ENCODE data around the gene CHAT.

The CHAT gene

GRCh38 chr10:49613882-49614241 lies at the start of gene CHAT:
CHAT (plus strand) TSS chr10:49614037; CDS start chr10:49614190, 153 bp downstream.
- no peak for DNase-seq (ENCODE audit: low read depth in 3 of 3)

DNA sequence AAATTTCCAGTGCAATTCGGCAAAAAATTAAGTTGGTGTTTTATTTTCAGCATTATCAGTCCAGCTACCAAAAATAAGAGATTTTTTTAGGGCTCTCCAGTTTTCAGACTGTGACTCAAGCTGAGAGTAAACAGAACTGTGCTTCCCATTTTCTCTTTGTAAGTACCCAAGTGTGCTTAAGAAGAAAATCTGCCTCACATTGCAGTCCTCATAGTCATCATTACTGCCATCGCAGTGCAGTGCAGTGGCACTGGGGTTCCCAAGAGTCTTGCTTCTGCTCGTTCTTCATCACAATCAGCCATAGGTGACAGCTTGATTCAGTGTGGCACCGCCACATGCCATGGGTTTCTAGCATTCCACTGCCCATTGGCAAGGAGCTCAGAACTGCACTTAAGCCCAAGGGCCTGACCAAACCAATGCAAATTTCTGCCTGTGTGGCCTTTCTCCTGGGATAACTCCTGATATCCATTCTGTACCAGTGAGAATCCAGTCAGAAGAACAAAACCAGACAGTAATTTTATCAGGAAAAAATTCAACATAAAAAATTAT lies 49.3 kb upstream of the CHAT start:
- DNase-seq (ENCODE audit: low read depth in 3 of 3), result no peak

DNA sequence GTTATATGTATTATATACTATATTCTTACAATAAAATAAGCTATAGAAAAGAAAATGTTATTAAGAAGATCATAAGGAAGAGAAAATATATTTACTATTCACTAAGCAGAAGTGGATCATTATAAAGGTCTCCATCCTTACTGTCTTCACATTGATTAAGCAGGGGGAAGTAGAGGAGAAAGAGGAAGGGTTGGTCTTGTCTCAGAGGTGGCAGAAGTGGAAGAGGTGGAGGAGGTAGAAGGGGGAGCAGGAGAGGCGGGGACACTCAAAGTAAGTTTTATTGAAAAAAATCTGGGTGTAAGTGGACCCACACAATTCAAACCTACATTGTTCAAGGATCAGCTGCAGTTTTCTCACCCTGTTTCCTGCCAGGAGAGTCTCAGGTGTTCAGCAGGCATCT lies 46.0 kb upstream of the CHAT start:
- no peak for DNase-seq (ENCODE audit: low read depth in 3 of 3)

DNA sequence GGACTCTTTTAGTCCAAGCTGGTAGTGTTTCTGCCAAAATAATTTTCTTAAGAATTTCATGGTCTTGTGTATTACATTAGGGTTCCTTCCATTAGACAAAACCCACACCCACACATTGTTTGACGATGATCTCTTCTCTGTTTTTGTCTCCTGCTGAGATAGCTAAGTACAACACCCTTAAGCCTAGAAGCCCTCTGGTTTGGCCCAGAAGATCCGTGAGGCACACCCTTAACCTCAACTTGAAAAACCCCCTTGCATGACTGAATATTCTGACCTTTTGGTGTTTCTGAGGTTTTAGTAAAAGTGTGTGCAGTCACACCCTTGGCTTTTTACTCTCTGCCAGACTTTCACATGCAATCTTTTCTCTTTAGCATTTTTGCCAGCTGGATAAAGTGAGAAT lies 45.6 kb upstream of the CHAT start:
- DNase-seq (ENCODE audit: low read depth in 3 of 3), result no peak

DNA sequence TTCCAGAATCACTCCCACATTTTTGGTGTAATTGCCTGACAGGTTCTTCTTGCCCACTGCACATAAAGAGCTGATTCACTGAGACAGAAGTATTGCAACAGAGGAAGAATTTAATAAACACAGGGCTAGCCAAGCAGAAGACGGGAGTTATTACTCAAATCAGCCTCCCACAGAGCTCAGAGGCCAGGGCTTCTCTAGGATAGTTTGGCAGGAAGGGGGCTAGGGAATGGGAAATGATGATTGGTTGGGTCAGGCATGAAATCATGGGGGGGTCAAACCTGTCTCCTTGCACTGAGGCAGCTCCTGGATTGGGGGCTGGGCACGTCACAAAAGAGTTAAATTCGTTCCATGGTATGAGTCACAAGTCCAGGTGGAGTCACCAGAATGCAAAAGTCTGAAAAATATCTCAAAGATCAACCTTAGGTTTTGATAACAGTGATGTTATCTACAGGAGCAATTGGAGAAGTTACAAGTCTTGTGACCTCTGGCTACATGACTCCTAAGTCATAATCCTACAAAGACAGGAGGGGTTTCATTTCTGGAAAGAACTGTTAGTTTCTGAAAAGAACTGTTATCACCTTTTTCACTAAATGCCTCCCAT lies 44.7 kb upstream of the CHAT start:
- no peak for DNase-seq (ENCODE audit: low read depth in 3 of 3)

GRCh38 chr10:49571388-49571787 lies 42.4 kb upstream of the CHAT start:
- DNase-seq (ENCODE audit: low read depth in 3 of 3), result no peak

- DNase-seq (ENCODE audit: low read depth in 3 of 3), result no peak
Observed at GRCh38 chr10:49572594-49573114, 41.2 kb upstream of the CHAT start.

- DNase-seq (ENCODE audit: low read depth in 3 of 3), result no peak
Observed at GRCh38 chr10:49575489-49576072, 38.3 kb upstream of the CHAT start.

GRCh38 chr10:49577182-49577925 lies 36.5 kb upstream of the CHAT start:
- no peak for DNase-seq (ENCODE audit: low read depth in 3 of 3)

GRCh38 chr10:49578392-49578791 lies 35.4 kb upstream of the CHAT start:
- DNase-seq (ENCODE audit: low read depth in 3 of 3), result no peak

- DNase-seq (ENCODE audit: low read depth in 3 of 3), result no peak
Observed at GRCh38 chr10:49579621-49580020, 34.2 kb upstream of the CHAT start.

DNA sequence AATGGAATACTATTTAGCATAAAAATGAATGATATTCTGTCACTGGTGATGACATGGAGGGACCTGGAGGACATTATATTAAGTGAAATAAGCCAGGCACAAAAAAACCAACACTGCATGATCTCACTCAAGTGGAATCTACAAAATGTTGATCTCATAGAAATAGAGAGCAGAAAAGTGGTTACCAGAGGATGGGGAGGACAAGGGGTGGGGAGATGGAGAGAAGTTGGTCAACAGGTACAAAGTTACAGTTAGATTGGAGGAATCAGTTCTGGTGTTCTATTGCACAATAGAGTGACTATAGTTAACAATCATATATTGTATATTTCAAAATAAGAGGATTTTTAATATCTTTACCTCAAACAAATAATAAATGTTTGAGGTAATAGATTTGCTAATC lies 28.4 kb upstream of the CHAT start:
- DNase-seq (ENCODE audit: low read depth in 3 of 3), result no peak

- no peak for DNase-seq (ENCODE audit: low read depth in 3 of 3)
Observed at GRCh38 chr10:49587981-49588380, 25.9 kb upstream of the CHAT start.

DNA sequence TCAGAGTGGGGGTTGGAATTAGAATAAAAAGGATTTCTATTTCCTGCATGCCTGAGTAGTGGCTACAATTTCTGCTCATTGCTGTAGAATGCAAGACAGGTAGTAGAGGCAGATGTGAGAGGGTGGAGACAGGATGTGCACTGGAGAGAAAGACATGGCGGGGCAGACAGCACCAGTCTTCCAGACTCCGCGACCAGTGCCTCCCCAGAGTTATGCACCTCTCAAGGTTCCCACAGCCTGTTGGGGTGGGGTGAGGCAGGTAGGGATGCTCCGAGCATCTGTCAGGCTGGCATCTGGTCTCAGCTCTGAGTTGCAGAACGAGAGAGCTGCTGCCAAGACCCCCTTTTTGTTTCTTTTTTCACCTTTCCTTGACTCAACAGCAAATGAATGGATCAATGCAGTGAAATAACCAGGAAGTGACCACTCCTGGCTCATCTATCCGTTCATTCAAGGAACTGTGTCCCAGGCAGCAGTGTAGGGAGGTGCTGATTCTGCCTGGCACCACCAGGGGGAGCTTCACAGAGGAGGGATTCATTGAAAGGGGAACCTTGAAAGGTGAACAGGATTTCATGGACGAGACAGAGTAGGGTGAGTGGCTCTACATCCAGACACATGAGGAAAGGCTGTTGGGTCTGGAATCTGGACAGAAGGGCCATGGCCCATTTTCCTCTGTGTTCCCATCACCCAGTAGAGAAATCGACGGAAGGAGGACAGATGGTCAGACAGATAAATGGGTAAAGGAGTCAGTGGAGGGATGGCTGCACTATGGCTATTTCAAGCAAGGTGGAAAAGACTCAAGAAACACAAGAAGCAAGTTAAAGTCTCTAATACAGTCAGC lies 20.9 kb upstream of the CHAT start:
- DNase-seq (ENCODE audit: low read depth in 3 of 3), result peak; percentile 21 to 54 (median 27)

GRCh38 chr10:49593564-49593875 lies 20.3 kb upstream of the CHAT start:
- no peak for DNase-seq (ENCODE audit: low read depth in 3 of 3)

DNA sequence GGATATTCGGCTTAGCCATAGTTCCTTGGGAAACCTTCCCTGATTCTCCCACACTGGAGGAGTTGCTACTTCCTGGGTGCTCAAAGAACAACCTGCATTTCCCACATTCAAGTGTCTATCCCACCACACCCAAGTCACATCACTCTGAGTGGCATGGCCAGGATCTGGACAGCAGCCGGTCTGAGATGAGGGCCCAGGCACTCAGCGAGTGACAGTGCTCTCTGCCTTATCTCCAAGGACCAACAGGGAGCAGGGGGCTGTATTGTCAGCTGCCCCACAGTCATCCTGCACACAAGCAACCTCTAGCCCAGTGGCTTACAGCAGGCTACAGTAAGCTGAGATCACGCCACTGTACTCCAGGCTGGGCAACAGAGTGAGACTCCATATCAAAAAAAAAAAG lies 19.8 kb upstream of the CHAT start:
- no peak for DNase-seq (ENCODE audit: low read depth in 3 of 3)

DNA sequence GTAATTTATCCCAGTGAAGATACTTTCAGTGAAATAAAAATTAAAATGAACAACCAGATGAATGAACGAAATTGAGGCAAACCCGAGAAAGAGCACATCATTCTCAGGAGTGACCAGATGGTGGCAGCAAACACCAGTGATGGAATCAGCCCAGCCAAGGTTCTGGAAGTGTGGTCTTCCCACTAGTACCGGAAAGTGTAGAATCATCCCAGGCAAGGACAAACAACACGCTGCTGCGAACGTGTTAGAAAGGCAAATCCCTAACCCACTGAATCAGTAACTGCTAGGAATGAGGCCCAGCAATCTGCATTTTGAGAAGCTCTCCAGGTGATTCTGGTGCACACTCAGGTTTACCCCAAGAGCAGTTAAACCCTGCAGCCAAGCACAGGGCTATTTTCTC lies 19.2 kb upstream of the CHAT start:
- DNase-seq (ENCODE audit: low read depth in 3 of 3), result peak in 1 of 3 experiments; percentile 22

DNA sequence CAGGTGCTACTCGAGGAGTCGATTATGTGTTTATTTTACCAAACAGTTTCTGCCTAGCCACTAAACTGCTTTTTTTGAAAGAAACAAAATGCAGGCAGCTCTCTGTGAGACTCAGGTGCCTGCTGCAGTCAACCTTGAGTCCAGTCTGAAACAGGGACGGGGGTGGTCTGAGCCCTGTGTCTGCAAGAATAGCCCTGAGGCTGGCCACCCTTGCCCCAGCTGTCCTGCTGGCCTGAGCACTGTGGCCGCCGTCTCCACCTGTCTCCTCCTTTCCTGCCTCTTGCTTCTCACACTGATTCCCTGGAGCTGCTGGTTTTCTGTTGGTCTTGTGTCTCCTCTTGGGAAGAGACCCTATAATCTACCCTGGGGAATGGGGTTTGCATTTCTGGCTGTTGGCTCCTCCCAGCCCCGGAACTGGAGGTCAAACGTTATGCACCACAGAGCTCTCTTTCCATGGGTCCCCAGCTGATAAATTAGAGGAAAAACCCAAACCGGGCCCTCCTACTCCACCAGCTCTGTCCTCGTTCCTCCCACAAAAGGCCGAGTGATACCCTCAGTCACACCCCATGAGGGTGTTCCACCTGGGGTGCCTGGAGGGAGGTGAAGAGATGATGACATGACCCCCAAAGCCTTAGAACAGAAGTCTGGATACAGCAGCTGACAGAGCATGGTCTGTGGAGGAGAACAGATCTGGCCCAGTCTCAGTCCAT lies 18.7 kb upstream of the CHAT start:
- no peak for DNase-seq (ENCODE audit: low read depth in 3 of 3)

DNA sequence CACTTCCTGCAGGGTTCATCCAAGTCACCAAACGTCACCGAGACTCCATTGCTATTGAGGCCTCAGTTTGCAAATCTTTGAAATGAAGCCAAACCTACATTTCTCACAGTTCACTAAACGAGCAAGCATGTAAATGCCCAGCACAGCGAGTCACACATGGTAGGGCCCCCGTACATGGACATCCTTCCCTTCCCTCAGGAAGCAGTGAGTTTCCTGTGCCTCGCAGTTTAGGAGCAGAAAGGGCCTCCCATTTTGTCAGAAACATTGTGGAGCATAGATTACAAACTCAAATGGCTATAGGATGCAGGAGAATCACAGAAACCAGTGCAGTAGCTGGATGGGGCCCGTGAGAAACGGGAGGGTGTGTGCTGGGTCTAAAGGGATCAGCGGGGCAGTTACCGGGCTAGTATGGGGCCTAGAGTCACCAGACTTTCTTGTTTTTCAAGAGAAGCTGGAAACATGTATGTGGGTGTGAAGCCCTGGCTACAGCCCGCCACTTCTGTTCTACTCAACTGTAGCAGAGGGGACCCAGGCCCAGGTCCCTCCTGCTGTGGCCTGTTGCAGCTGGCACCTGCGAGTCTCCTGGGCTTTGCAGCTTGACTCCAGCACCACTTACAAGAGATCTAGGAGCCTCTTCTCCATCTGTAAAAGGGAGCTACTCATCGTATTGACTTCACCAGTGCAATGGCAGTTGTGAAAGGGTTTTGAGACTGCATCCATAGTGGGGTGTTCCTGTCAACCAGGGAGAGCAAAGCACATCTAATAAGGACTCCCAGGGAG lies 17.9 kb upstream of the CHAT start:
- DNase-seq (ENCODE audit: low read depth in 3 of 3), result no peak

DNA sequence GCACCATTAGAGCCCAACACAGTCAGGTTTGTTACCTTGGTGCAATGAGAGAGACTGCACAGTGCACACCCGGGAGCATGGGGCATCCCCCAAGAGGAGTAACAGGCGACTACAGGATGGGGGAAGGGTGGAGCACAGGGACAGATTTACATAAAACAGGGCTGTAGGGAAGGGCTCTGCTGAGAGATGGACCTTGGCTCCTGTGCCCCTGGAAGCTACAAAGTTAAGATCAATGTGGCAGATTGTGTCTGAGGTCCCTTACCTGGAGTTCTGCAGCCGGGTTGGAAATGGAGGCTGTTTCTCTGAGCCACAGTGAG lies 17.4 kb upstream of the CHAT start:
- DNase-seq (ENCODE audit: low read depth in 3 of 3), result no peak

DNA sequence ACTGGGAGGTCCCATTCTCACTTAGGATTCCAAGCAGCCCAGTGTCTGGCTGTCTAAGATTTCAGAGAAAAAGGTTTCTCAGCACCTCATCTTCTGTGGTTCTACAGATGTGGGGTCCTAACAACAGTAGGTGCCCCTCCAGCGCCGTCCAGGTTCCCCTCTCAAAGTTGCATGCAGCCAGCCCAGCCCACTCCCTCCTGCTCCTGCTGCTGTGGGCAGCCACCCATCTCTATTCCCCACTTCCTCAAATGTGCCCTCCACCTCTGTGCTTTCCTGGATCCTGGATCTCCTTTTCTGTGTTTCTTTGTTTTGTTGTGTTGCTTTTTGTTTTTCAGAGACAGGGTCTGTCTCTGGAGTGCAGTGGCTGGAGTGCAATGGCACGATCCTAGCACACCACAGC lies 17.0 kb upstream of the CHAT start:
- DNase-seq (ENCODE audit: low read depth in 3 of 3), result no peak
